Nephron progenitor cell (in vitro differentiated cells): ENCODE data around the gene RB1.

Experiments
- DNase-seq: peaks from one replicate; pipeline ENCODE4 v3.0.0; 2021
- H3K27ac Mint-ChIP-seq: 2 replicates; pipeline ENCODE4 v1.8.0; 2021; ENCODE audit warnings: mild to moderate bottlenecking, moderate library complexity, mixed read lengths
- H3K27me3 Mint-ChIP-seq: 2 replicates; pipeline ENCODE4 v1.8.0; 2021; ENCODE audit warnings: mild to moderate bottlenecking, low read depth, mixed read lengths; ENCODE audit not compliant: poor library complexity
- H3K36me3 Mint-ChIP-seq: 2 replicates; pipeline ENCODE4 v1.8.0; 2021; ENCODE audit warnings: low read depth, mixed read lengths
- H3K4me1 Mint-ChIP-seq: 2 replicates; pipeline ENCODE4 v1.8.0; 2021; ENCODE audit warnings: mixed read lengths
- H3K4me3 Mint-ChIP-seq: 2 replicates; pipeline ENCODE4 v1.8.0; 2021; ENCODE audit warnings: mild to moderate bottlenecking, moderate library complexity, mixed read lengths
- H3K9me3 Mint-ChIP-seq: 2 replicates; pipeline ENCODE4 v1.8.0; 2021; ENCODE audit warnings: mild to moderate bottlenecking, moderate library complexity, mixed read lengths
- CTCF ChIP-seq: fragments of 200-600 bp; sonication (generic); IDR thresholded peaks from 2 replicates; pipeline ENCODE4 v1.5.0; 2021; ENCODE audit warnings: antibody characterized with exemption

RB1 gene

GRCh38 chr13:48493851-48494250 lies 190.3 kb downstream of the RB1 start:
- Mint-ChIP-seq H3K9me3 (no peaks in the 10 kb centered on the region), H3K4me3 (no peak overlapping the region), H3K36me3 (peaks cover 31% of the 10 kb centered on the region), H3K27ac (no peak overlapping the region), H3K27me3 (no peaks in the 10 kb centered on the region), H3K4me1 (peaks cover 7% of the 10 kb centered on the region)
- DNase-seq = no peak
- TF ChIP-seq CTCF = no peak

DNA sequence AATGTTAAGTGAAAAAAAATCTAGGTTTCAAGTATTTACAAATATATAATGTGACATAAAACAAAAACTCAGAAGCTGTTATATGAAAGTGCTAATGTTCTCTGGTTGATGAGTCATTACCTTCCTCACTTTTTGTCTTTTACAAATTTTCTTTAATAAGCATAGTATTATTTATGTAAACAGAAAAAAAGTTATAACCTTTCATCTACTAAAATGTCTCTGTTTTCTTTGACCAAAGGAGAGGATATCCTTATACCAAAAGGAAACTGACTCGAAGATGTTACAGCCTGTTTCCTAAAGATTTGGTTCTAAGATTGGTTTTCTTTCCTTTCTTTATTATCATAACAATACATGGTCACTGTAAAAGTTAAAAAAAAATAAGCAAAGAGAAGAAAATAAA lies 191.3 kb downstream of the RB1 start:
- H3K27me3 Mint-ChIP-seq = no peaks in the 10 kb centered on the region
- H3K27ac Mint-ChIP-seq = no peak overlapping the region
- peaks cover 31% of the 10 kb centered on the region for H3K36me3 Mint-ChIP-seq
- no peak for DNase-seq
- no peak for TF ChIP-seq CTCF
- no peak overlapping the region for H3K4me3 Mint-ChIP-seq
- H3K4me1 Mint-ChIP-seq = peaks cover 7% of the 10 kb centered on the region
- H3K9me3 Mint-ChIP-seq = no peaks in the 10 kb centered on the region

DNA sequence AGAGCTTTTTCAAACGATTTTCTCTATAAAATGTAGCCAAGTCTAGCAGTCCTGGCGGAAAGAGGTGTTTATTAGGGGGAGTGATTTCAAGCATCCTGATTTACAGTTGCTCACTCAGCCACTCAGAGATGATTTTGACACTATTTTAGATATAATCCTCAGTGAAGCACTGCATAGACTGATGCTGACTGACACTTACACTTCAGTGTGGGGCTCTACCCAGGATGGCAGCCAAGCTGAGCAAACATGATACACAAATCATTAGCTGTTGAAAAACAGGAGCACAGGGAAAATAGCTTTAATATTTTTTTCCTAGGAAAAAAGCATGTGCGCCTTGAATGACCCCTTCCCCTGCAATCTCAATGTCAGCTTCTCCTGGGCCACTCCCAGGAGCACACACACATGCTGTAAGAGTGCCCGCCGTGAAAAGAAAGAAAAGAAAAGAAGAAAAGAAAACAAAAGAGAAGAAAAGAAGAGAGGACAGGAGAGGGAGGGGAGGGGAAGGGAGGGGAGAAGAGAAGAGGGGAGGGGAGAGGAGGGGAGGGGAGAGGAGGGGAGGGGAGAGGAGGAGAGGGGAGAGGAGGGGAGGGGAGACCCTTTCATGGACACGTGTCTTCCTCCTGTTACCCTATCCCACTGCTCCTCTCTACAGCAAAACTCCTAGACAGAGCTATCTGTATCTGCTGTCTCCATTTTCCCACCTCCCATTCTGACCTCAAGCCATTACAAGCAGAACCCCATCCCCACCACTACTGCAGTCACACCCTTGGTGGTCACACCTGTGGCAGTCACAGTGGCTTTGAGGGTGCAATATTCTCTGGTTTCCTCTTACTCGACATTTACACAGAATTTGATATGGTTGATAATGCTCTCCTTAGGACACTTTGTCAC lies 193.0 kb downstream of the RB1 start:
- H3K4me1 Mint-ChIP-seq = peaks cover 7% of the 10 kb centered on the region
- H3K36me3 Mint-ChIP-seq = peaks cover 37% of the 10 kb centered on the region
- TF ChIP-seq CTCF = no peak
- no peaks in the 10 kb centered on the region for H3K27me3 Mint-ChIP-seq
- H3K4me3 Mint-ChIP-seq = no peak overlapping the region
- DNase-seq = no peak
- no peaks in the 10 kb centered on the region for H3K9me3 Mint-ChIP-seq
- H3K27ac Mint-ChIP-seq = peak overlapping the region; percentile 70

DNA sequence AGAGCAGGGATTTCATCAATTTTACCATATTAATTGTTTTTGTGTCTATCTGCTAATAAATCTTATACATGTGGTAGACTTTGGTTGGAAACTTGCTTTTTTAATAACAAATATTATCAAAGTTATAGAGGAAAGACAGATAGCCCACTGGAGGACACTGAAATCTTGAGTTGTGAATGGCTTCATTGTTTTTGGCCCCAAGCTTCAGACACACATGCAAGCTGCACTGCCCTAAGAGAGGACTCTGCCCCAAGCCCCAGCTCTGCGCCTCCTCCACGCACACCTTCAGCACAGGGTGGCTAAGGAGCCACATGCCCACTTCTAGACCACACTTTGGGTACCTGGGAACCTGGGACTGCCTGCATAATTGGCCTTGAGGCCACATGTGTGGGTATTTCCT lies 194.1 kb downstream of the RB1 start:
- H3K27me3 Mint-ChIP-seq = no peaks in the 10 kb centered on the region
- no peak for DNase-seq
- H3K9me3 Mint-ChIP-seq = no peaks in the 10 kb centered on the region
- no peak overlapping the region for H3K4me3 Mint-ChIP-seq
- H3K4me1 Mint-ChIP-seq = peaks cover 7% of the 10 kb centered on the region
- H3K36me3 Mint-ChIP-seq = peaks cover 45% of the 10 kb centered on the region
- TF ChIP-seq CTCF = no peak
- H3K27ac Mint-ChIP-seq = no peak overlapping the region

DNA sequence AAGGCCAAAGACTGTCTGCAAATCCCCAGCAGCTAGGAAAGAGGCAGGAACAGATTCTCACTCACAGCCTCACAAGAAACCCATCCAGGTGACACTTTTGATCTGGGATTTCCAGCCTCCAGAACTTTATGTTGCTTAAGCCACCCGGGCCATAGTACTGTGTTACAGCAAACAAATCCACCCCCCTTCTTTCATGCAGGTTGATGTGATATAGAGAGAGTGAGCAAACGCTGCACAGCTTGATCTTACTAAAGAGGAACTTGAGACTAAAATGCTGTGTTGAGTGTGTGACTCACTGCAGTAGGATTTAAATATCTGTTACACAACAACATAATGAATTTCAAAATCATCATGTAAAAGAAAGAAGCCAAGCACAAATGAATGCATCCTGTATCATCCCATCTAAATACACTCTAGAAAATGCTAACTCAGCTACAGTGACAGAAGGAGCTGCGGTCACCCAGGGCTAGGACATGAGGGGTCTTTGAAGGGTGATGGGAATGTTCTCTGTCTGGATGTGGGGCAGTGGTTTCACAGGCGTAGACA lies 197.2 kb downstream of the RB1 start:
- no peak overlapping the region for H3K27ac Mint-ChIP-seq
- DNase-seq = no peak
- TF ChIP-seq CTCF = no peak
- H3K4me3 Mint-ChIP-seq = no peak overlapping the region
- H3K36me3 Mint-ChIP-seq = peaks cover 62% of the 10 kb centered on the region
- no peaks in the 10 kb centered on the region for H3K9me3 Mint-ChIP-seq
- peaks cover 7% of the 10 kb centered on the region for H3K4me1 Mint-ChIP-seq
- H3K27me3 Mint-ChIP-seq = peaks cover 8% of the 10 kb centered on the region

DNA sequence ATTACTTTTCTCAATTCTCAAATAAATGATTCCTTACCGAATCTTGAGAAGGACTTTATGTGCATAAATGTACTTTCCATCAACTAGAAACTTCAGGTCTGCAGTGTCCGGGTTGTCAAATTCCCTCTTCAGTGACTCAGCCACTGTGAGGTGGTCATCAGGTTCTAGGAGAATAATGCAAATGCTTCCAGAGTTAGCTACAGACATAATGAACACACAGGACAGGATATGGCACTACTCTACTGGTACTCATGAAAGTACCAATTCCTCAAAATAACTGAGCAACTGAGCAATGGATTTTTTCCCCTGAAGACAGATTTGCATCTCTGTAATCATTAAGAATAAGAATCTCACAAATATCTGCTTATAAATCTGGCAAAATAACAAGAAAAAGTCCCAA lies 198.2 kb downstream of the RB1 start:
- DNase-seq = no peak
- H3K27ac Mint-ChIP-seq = no peak overlapping the region
- peaks cover 6% of the 10 kb centered on the region for H3K4me1 Mint-ChIP-seq
- peaks cover 64% of the 10 kb centered on the region for H3K36me3 Mint-ChIP-seq
- H3K27me3 Mint-ChIP-seq = peaks cover 8% of the 10 kb centered on the region
- H3K9me3 Mint-ChIP-seq = no peaks in the 10 kb centered on the region
- no peak overlapping the region for H3K4me3 Mint-ChIP-seq
- TF ChIP-seq CTCF = no peak
